H9 (cell line): ENCODE results near the gene SALL3. TPM values are rescaled to one million over a fixed set of nuclear protein-coding genes. Genes with fewer than 3 reads are reported as not detected.

Experiments
- DNase-seq: peaks from one replicate; pipeline ENCODE4 v3.0.0-alpha.2; 2017
- H2AFZ ChIP-seq: one replicate; pipeline ENCODE4 v1.6.1; 2013; ENCODE audit warnings: mild to moderate bottlenecking, low read length, control low read depth, moderate library complexity
- H2AK5ac ChIP-seq: 2 replicates; pipeline ENCODE4 v1.6.1; 2013; ENCODE audit warnings: low read length, control low read depth, mixed read lengths; ENCODE audit not compliant: insufficient read length
- H2BK120ac ChIP-seq: one replicate; pipeline ENCODE4 v1.6.1; 2013; ENCODE audit warnings: low read depth, mild to moderate bottlenecking, low read length, control low read depth, inconsistent platforms; ENCODE audit not compliant: poor library complexity, severe bottlenecking
- H2BK12ac ChIP-seq: 2 replicates; pipeline ENCODE4 v1.6.1; 2013; ENCODE audit warnings: low read length, control low read depth, mixed read lengths, low read depth; ENCODE audit not compliant: insufficient read length
- H2BK15ac ChIP-seq: 2 replicates; pipeline ENCODE4 v1.6.1; 2013; ENCODE audit warnings: low read depth, low read length, control low read depth
- H2BK20ac ChIP-seq: one replicate; pipeline ENCODE4 v1.6.1; 2013; ENCODE audit warnings: low read depth, mild to moderate bottlenecking, low read length, control low read depth, inconsistent platforms; ENCODE audit not compliant: poor library complexity, severe bottlenecking
- H2BK5ac ChIP-seq: 2 replicates; pipeline ENCODE4 v1.6.1; 2013; ENCODE audit warnings: low read length, control low read depth, mixed read lengths; ENCODE audit not compliant: insufficient read length
- H3K14ac ChIP-seq: 2 replicates; pipeline ENCODE4 v1.6.1; 2013; ENCODE audit warnings: low read length, control low read depth; ENCODE audit not compliant: insufficient read depth
- H3K18ac ChIP-seq: 2 replicates; pipeline ENCODE4 v1.6.1; 2013; ENCODE audit warnings: low read depth, mild to moderate bottlenecking, mixed read lengths, low read length, control low read depth; ENCODE audit not compliant: insufficient read length
- H3K23ac ChIP-seq: 2 replicates; pipeline ENCODE4 v1.6.1; 2013; ENCODE audit warnings: low read length, control low read depth, mixed read lengths, low read depth; ENCODE audit not compliant: insufficient read length
- H3K23me2 ChIP-seq: 2 replicates; pipeline ENCODE4 v1.6.1; 2013; ENCODE audit warnings: low read depth, mild to moderate bottlenecking, mixed read lengths, low read length, control low read depth; ENCODE audit not compliant: insufficient read length, poor library complexity, severe bottlenecking
- H3K27ac ChIP-seq: 2 replicates; pipeline ENCODE4 v1.5.1; 2013; ENCODE audit warnings: low read length, control low read depth, mixed read lengths, low read depth; ENCODE audit not compliant: insufficient read length
- H3K27me3 ChIP-seq: 2 replicates; pipeline ENCODE4 v1.6.1; 2013; ENCODE audit warnings: low read length, control low read depth, inconsistent platforms; ENCODE audit not compliant: insufficient read depth
- H3K4ac ChIP-seq: 2 replicates; pipeline ENCODE4 v1.6.1; 2013; ENCODE audit warnings: low read depth, mild to moderate bottlenecking, control low read depth, inconsistent platforms, low read length, moderate library complexity
- H3K4me1 ChIP-seq: 2 replicates; pipeline ENCODE4 v1.6.1; 2013; ENCODE audit warnings: low read length, control low read depth, inconsistent platforms; ENCODE audit not compliant: insufficient read depth
- H3K4me2 ChIP-seq: 2 replicates; pipeline ENCODE4 v1.6.1; 2013; ENCODE audit warnings: low read length, control low read depth, mixed read lengths; ENCODE audit not compliant: insufficient read length, insufficient read depth
- H3K56ac ChIP-seq: 2 replicates; pipeline ENCODE4 v1.6.1; 2013; ENCODE audit warnings: low read depth, mild to moderate bottlenecking, mixed read lengths, low read length, control low read depth; ENCODE audit not compliant: insufficient read length
- H3K79me1 ChIP-seq: 2 replicates; pipeline ENCODE4 v1.6.1; 2013; ENCODE audit warnings: low read depth, mild to moderate bottlenecking, moderate library complexity, low read length, control low read depth, inconsistent platforms; ENCODE audit not compliant: insufficient read depth, poor library complexity, severe bottlenecking
- H3K79me2 ChIP-seq: 2 replicates; pipeline ENCODE4 v1.6.1; 2013; ENCODE audit warnings: low read length, control low read depth, inconsistent platforms; ENCODE audit not compliant: insufficient read depth
- H3K9ac ChIP-seq: 2 replicates; pipeline ENCODE4 v1.6.1; 2013; ENCODE audit warnings: low read length, control low read depth, mixed read lengths; ENCODE audit not compliant: insufficient read length; ENCODE audit errors: extremely low read depth
- H3K9me3 ChIP-seq: one replicate; pipeline ENCODE4 v1.6.1; 2013; ENCODE audit warnings: low read depth, low read length, inconsistent platforms; ENCODE audit not compliant: control insufficient read depth
- H3T11ph ChIP-seq: one replicate; pipeline ENCODE4 v1.6.1; 2013; ENCODE audit warnings: mild to moderate bottlenecking, low read length, control low read depth, inconsistent platforms
- H4K20me1 ChIP-seq: one replicate; pipeline ENCODE4 v1.6.1; 2013; ENCODE audit not compliant: control insufficient read depth, insufficient read length, insufficient read depth
- H4K5ac ChIP-seq: 2 replicates; pipeline ENCODE4 v1.6.1; 2013; ENCODE audit warnings: low read depth, mild to moderate bottlenecking, mixed read lengths, low read length, control low read depth; ENCODE audit not compliant: insufficient read length
- H4K8ac ChIP-seq: replicated peaks from 2 replicates; pipeline ENCODE4 v1.6.1; 2013; ENCODE audit warnings: low read length, control low read depth, mixed read lengths, low read depth; ENCODE audit not compliant: insufficient read length
- H4K91ac ChIP-seq: 2 replicates; pipeline ENCODE4 v1.6.1; 2013; ENCODE audit warnings: low read depth, mild to moderate bottlenecking, moderate library complexity, mixed read lengths, low read length, control low read depth; ENCODE audit not compliant: insufficient read length
- H3K27ac Mint-ChIP-seq, 3 experiments: 2 replicates in 2 of 3; 3 replicates in 1 of 3; pipeline ENCODE4 v1.8.0; 2020 to 2021; ENCODE audit warnings: mixed read lengths in 3 of 3, mild to moderate bottlenecking in 1 of 3, moderate library complexity in 1 of 3
- H3K27me3 Mint-ChIP-seq: 2 replicates; pipeline ENCODE4 v1.8.0; 2021; ENCODE audit warnings: low read depth, mild to moderate bottlenecking, moderate library complexity, mixed read lengths
- H3K36me3 Mint-ChIP-seq, 3 experiments: 2 replicates in 2 of 3; 3 replicates in 1 of 3; pipeline ENCODE4 v1.8.0; 2020 to 2021; ENCODE audit warnings: low read depth in 3 of 3, mixed read lengths in 3 of 3; ENCODE audit not compliant: insufficient read depth in 1 of 3
- H3K4me1 Mint-ChIP-seq, 2 experiments: 2 replicates each; pipeline ENCODE4 v1.8.0; 2020; ENCODE audit warnings: mixed read lengths in 2 of 2
- H3K4me3 Mint-ChIP-seq, 2 experiments: 2 replicates in 1 of 2; 3 replicates in 1 of 2; pipeline ENCODE4 v1.8.0; 2020 to 2021; ENCODE audit warnings: mild to moderate bottlenecking in 2 of 2, mixed read lengths in 2 of 2, moderate library complexity in 1 of 2
- H3K9me3 Mint-ChIP-seq, 2 experiments: 2 replicates in 1 of 2; 3 replicates in 1 of 2; pipeline ENCODE4 v1.8.0; 2020; ENCODE audit warnings: mild to moderate bottlenecking in 2 of 2, mixed read lengths in 2 of 2, moderate library complexity in 1 of 2
- CTCF ChIP-seq: fragments of 200-600 bp; sonication (generic); conservative IDR thresholded peaks from 3 replicates; pipeline ENCODE4 v1.8.0; 2021; ENCODE audit warnings: antibody characterized with exemption, mild to moderate bottlenecking
- WGBS: extraction: QIAGEN DNeasy Blood & Tissue Kit; methylation state at CpG from one replicate; pipeline ENCODE4 v1.1.7; 2013; ENCODE audit warnings: missing lambda C conversion rate, low lambda C conversion rate, mixed read lengths; ENCODE audit not compliant: insufficient read length; ENCODE audit errors: extremely low coverage; 5-methylcytosine and 5-hydroxymethylcytosine counted together
- total RNA-seq: library from RNA; stranded (reverse); gene quantifications from 2 replicates; pipeline ENCODE4 v1.2.1, GENCODE V29; 2021

The SALL3 gene
- total RNA-seq, 1 experiment from 2014 or later, result 52.4 TPM

- DNase-seq, result no peak
- H2BK15ac ChIP-seq, result no peak overlapping the region
- peaks cover 1% of the 10 kb centered on the region; the same call in 1 of the 2 replicates for H3K79me2 ChIP-seq
- H4K8ac ChIP-seq, result no peak overlapping the region
- no peaks in the 10 kb centered on the region for H4K20me1 ChIP-seq
- H3K56ac ChIP-seq, result no peak overlapping the region
- no peak overlapping the region for H3T11ph ChIP-seq
- H4K5ac ChIP-seq, result no peak overlapping the region
- H3K4me1 Mint-ChIP-seq, result peaks cover 17 to 22% of the 10 kb centered on the region in 2 experiments
- no peaks in the 10 kb centered on the region for H3K9me3 Mint-ChIP-seq
- H3K4ac ChIP-seq, result no peak overlapping the region
- H3K9ac ChIP-seq, result no peak overlapping the region
- no peak overlapping the region for H3K4me3 Mint-ChIP-seq
- H3K4me1 ChIP-seq, result no peaks in the 10 kb centered on the region
- no CpG with 5 or more reads among the region's 44 CpGs for WGBS
- H2BK12ac ChIP-seq, result no peak overlapping the region
- H3K27me3 Mint-ChIP-seq, result no peaks in the 10 kb centered on the region
- no peak overlapping the region for H4K91ac ChIP-seq
- no peak overlapping the region for H3K23ac ChIP-seq
- H2BK5ac ChIP-seq, result no peak overlapping the region
- no peaks in the 10 kb centered on the region for H3K9me3 ChIP-seq
- peaks cover 48 to 70% (median 66%) of the 10 kb centered on the region in 3 experiments for H3K36me3 Mint-ChIP-seq
- peak overlapping the region in 1 of 3 experiments; percentile 70; a peak in 3 of 7 replicates for H3K27ac Mint-ChIP-seq
- no peak overlapping the region for H3K14ac ChIP-seq
- H3K18ac ChIP-seq, result no peak overlapping the region
- no peak overlapping the region for H3K27ac ChIP-seq
- H3K4me2 ChIP-seq, result no peak overlapping the region
- no peaks in the 10 kb centered on the region for H3K79me1 ChIP-seq
- H2AK5ac ChIP-seq, result no peak overlapping the region
- H2BK20ac ChIP-seq, result no peak overlapping the region
- TF ChIP-seq CTCF, result no peak
- no peaks in the 10 kb centered on the region for H3K23me2 ChIP-seq
- H3K27me3 ChIP-seq, result no peaks in the 10 kb centered on the region
- no peak overlapping the region for H2AFZ ChIP-seq
- no peak overlapping the region for H2BK120ac ChIP-seq
Observed at GRCh38 chr18:78994977-78995582, 15.5 kb downstream of the SALL3 start.
